Astrocyte of the hippocampus (primary cell): ENCODE results near the gene PYCR2.
A peak's percentile ranks its signal among the peaks of the same experiment; 100 is the strongest.
"Not testable (repeated sequence)": the region's sequence is repeated elsewhere in the genome, so short reads cannot be mapped to it uniquely, and the experiment has no call there.

Source experiments
- DNase-seq: peaks from one replicate; pipeline ENCODE4 v3.0.0; 2011; ENCODE audit warnings: low read depth, low spot score

Gene PYCR2

DNA sequence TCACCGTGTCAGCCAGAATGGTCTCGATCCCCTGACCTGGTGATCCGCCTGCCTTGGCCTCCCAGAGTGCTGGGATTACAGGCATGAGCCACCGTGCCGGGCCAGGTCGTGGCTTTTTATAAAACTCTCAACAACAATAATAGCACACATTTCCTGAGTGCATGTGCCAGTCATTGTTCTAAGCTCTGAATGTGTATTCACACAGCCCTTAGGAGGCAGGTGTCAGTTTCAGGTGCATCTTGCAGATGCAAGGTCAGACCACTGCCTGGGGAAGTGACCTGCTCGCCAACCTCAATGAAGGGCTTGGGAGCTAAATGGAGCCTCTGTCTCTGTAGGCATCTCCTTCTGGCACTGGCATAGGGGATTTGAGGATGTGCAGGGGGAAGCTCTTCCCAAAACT lies 18.5 kb upstream of the PYCR2 start:
- no peak for DNase-seq

DNA sequence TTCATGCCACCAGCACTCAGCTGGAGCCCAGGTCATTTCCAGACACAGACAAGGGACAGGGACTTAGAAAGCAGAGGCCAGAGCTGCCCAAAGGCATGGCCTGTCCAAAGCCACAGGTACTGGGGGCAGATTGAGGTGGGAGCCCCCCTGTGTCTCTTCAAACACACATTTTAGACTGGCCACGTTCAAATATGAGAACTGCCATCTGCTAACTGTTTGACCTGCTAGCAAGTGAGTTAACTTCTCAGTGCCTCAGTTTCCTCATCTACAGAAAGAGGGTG lies 17.8 kb upstream of the PYCR2 start:
- no peak for DNase-seq

DNA sequence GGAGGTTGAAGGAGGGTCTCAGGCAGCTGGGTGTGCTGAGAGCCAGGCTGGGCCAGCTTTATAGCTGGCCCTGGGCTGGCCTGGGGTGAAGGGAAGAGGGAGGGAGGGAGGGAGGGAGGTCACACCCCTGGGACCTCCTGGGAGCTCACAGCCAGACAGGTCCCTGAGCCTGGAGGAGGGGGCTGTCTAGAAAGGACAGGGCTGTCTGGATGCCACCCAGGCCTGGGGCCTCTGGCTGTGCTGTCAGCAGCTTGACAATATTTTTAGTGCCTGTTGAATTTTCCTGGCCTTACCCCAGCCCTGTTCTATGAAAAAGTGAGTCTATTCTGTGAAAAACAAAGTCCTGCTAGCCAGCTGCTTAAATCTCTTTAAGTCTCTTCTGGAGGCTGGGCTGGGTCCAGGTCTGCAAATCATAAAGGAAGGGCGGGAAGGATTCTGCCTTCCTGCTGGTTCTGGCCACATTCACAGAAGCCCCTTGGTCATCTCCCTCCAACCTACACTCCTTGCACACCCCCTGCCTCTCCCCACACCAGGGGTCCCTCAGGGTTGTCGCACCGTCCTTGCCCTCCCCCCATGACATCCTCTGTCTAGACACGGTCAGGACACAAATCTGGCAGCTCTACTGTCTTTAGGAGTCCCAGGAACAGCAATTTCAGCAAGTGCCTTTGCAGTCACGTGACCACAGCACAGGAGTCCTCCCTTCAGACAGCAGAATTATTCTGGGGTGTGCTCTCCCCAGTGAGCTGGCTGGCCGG lies 17.3 kb upstream of the PYCR2 start, which contains the start of gene LEFTY2:
LEFTY2 (minus strand) TSS at position 34 of the 755 bp plus-strand sequence. CDS start 80 bp downstream, outside the sequence.
- DNase-seq: no peak

DNA sequence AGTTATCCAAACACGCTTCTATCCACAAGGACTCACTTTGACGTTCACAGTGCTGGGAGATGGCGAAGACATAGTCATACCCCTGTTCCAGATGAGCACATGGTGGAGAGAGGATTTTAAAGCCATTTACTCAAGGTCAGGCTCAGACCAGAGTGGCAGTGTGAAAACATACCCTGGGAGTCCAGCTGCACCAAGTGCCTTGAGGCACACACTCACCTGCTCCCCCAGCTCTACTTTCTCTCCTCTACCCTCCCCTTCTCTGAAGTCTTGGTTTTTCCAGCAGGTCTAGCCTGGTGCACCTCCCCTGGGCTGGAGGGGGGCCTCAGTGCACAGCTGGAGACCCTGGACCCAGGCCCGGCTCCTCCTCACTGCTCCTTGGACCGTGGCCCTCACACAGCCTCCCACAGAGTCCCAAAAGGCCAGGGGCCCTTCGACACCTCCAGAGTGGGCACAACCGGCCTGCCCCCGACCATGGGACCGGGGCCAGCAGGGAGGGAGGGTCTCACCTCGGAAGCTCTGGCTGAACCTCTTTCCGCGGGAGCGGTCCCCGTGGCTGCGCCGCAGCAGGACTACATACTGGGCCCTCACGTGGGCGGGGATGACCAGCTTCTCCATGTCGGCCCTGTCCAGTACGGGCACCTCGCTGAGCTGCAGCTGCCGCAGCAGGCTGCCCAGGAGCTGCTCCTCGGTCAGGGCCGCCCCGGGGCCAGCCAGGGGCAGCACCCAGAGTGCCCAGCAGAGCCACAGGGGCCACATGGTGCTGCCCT lies 16.5 kb upstream of the PYCR2 start:
- DNase-seq: no peak

DNA sequence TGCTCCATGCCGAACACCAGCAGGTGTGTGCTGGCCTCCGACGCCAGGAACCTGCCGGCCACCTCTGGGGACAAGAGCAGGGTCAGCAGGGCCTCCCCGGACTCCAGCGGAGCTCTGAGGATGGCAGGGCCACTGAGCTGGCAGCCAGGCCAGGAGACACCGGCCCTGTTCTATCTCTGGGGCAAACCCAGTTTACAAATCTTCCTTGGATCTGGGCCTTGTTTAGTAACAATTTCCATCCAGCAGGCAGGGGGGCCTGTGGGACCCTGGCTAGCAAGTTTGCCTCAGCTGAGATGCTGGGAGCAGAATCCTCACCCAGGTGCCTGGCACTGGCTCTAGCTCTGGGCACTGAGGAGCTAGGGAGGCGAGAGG lies 15.9 kb upstream of the PYCR2 start:
- DNase-seq: not testable (repeated sequence)

DNA sequence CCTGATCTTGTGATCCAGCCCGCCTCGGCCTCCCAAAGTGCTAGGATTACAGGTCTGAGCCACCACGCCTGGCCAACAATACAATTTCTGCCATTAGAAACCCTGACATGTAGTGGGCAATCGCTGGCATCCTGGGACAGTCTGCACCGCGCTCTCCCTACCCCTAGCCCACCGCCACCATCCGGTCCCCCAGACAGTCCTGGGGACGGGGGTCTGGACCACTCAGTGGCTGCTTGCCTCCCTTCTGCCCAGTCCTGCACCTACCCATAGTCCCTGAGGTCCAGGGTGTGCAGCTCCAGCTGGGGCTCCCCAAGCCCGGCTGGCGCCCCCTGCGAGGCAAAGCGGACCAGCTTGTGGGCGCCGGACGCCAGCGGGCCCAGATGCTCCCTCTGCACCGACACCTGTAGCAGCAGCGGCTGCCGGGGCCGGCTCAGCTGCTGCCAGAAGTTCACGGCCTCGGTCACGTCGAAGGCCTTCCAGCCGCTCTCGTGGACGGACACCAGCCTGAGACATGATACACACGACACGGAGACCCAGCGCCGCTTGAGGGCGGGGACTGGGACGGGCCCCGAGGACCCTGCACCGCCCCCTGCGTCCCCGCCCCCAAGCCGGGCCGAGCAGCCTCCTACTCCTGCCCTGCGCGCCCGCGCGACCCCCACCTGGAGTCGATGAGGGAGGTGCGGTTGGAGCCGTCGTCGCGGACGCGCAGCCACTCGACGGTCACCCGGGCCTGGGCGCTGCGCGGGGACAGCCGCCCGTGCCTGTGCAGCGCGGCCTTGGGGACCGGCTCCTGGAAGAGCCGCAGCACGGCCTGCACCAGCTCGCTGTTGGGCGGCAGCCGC lies 15.3 kb upstream of the PYCR2 start:
- DNase-seq: not testable (repeated sequence)

DNA sequence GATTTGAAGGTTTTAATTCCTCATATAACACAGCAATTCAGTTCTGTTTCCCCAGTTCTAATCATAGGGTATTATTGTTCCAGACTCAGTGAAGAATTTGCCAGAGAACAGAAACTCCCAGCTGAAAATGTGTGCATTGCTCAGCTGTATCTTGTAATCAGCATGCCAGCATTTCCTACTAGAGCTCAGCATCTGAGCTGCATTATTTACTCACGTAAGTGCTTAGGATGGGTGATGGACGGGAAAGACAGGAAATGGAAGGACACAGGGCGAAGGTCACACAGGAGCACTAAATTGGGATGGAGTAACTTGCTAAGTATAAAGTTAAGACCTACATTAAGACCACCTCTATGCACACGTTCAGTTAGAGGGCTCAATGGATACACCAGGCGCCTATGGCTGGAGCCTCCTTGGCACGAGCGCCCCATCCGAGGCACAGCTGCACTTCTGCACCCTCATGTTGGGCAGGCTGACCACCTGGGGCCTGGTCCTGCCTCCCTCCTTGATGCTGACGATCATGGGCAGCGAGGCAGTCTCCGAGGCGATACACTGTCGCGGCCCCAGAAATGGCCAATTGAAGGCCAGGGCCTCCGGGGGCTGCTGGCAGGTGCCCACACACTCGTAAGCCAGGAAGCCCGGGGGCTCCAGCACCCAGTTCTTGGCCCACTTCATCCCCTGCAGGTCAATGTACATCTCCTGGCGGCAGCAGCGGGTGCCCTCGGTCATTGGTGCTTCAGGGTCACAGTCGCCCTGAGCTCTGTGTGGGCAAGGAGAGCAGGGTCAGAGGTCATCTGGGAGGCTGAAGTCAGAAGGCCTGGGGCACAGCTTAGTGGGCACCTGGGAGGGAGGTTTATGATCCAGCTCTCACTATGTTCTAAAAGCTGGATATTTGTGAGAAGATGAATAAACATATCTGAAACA lies 13.3 kb upstream of the PYCR2 start:
- DNase-seq: no peak

DNA sequence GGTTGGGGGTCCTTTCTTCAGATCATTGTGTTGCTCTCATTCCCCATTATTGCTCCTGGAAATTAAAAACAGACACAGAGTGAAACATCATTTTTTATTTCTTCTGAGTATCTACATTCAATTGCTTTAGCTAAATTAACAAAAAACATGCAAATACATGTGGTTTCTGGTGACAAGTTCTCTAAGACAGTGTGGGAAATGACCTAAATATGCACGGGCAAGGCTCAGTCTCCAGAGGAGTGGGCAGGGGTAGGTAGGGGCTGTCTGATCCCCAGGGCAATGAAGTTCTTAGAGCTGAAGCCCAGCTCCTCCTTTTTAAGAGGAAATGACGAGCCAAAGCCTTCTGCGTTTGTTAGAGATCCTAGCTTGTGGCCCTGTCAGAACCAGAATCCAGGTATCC lies 12.5 kb upstream of the PYCR2 start:
- no peak for DNase-seq

DNA sequence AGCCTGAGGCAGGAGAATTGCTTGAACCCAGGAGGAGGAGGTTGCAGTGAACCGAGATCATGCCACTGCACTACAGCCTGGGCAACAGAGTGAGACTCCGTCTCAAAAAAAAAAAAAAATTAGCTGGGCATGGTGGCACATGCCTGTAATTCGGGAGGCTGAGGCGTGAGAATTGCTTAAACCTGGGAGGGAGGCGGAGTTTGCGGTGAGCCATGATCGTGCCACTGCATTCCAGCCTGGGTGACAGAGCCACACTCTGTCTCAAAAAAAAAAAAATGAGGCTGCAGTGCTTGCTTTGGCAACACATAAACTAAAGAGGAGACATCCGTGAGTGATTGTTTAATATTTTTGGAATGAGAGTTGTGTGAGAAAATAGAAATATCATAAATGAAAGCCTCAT lies 12.0 kb upstream of the PYCR2 start:
- DNase-seq: not testable (repeated sequence)

DNA sequence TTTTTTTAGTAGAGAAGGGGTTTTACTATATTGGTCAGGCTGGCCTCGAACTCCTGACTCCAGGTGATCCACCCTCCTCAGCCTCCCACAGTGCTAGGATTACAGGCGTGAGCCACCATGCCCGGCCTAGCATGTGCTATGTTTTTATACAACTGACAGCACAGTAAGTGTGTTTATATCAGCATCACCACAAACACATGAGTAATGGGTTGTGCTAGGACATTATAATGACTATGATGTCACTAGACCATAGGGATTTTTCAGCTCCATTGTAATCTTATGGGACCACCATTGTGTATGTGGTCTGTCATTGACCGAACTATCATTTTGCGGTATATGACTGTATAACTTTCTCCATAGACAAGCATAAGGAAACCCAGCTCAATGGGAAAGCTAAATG lies 10.7 kb upstream of the PYCR2 start:
- DNase-seq: no peak

DNA sequence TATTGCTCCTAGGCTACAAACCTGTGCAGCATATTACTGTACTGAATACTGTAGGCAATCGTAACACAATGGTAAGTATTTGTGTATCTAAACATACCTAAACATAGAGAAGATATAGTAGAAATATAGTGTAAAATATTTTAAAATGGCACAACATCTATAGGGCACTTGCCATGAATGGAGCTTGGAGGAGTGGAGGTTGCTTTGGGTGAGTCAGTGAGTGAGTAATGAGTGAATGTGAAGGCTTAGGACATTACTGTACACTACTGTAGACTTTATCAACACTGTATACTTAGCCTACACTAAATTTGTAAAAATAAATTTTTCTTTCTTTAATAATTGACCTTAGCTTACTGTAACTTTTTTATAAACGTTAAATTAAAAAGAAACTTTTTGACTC lies 9.0 kb upstream of the PYCR2 start:
- DNase-seq: peak; percentile 34

DNA sequence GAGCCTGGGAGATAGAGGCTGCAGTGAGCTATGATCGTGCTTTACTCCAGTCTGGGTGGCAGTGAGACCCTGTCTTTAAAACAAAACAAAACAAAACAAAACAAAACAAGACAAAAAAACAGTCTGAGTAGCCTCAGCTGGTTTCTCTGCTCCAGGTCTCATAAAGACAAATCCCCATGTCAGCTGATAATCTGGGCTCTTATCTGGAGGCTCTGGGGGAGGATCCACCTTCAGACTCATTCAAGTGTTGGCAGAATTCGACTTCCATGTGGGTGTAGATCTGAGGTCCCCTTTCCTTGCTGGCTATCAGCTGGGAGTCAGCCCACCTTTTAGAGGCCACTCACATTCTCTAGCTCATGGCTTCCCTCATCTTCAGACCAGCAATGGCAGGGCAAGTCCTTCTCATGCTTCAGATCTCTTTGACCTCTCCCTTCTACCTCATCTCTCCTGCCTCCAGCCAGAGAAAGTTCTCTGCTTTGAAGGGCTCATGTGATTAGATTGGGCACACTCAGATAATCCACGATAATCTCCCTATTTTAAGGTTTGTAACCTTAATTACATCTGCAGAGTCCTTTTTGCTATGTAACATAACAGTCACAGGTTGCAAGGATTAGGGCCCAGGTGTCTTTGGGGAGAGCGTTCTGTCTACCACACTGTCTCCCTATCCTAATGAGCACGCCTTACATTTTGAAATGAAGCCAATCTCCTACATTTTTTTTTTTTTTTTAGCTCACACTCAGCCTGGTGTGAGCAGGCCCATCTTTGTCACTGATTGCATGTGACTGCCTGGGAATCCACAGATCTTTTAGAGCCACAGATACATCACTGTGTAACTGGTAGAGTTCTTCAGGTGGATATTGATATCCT lies 7.5 kb upstream of the PYCR2 start:
- DNase-seq: no peak

DNA sequence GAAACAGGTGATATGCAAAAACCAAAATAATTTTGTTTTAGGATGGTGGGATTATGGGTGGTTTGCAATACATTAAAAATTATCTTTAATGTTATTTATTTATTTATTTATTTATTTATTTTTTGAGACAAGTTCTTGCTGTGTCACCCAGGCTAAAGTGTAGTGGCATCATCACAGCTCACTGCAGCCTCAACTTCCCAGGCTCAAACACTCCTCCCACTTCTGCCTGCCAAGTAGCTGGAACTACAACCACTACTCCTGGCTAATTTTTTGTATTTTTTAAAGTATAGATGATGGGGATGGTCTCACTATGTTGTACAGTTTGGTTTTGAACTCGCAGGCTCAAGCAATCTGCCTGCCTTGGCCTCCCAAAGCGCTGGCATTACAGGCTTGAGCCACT lies 6.5 kb upstream of the PYCR2 start:
- no peak for DNase-seq

DNA sequence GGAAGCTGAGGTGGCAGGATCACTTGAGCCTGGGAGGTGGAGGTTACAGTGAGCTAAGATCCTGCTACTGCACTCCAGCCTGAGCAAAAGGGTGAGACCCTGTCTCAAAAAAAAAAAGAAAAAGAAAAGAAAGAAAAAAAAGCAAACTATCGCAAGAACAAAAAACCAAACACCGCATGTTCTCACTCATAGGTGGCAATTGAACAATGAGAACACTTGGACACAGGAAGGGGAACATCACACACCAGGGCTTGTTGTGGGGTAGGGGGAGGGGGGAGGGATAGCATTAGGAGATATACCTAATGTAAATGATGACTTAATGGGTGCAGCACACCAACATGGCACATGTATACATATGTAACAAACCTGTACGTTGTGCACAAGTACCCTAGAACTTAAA lies 5.4 kb upstream of the PYCR2 start:
- DNase-seq: not testable (repeated sequence)

DNA sequence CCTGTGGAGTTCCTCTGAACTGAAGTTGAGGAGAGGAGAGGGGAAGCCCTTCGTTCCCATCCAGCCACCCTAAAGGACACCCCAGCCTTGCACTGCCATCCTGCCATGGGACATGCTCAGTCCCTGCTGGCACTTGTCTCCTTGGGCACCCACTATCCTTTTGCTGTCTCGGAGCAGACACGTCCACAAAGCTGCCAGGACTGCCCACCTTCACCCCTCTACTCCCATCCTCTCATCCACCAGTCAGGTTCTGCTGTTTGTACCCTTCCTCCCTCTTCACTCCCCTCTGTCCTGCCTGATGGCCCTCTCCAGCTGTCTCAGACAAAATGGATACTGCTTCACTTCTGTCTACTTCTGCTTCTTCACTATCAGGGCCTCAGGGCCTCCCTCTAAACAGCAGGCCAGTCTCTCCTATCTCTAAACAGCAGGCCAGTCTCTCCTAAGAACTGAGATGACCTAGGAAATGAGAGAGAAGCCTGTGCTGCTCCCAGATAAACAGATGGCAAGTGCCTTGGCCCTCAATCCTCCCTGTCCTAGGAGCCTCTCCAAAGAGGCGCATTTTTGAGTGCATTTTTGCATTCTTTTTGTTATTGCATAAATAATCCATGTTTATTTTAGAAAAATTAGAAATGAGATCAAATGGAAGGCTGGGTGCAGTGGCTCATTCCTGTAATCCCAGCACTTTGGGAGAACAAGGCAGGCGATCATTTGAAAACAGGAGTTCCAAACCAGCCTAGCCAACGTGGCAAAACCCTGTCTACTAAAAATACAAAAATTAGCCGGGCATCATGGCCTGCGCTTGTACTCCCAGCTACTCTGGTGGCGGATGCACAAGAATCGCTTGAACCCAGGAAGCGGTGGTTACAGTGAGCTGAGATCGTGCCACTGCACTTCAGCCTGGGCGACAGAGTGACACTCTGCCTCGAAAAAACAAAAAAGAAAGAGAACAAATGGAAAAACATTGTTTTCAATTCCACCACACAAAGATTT lies 4.4 kb upstream of the PYCR2 start:
- no peak for DNase-seq

DNA sequence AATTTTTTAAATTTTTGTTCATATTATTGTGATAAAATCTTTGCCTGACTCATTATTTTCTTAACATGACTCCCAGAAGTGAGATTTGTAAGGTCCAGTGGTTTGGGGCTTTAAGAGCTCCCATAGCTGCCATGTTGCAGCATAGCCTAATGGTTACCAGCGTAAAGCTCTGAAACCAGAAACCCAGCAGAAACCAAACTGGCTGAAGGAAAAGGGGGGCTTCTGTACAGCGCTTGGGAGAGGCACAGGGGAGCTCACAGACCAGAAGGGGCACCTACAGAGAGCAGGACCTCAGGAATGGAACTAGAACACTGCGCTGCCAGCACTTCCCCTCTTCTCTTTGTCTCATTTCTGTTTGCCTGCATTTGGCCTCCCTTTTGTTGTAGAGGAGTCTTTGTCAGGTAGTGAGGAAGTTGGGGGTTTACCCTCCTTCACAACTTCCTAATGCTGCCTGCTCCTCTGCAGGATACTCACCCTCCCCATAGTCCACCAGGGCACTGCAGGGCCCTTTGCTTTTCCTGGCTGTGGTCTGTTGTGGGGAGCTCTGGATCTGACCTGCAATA lies 2.6 kb upstream of the PYCR2 start:
- DNase-seq: no peak

DNA sequence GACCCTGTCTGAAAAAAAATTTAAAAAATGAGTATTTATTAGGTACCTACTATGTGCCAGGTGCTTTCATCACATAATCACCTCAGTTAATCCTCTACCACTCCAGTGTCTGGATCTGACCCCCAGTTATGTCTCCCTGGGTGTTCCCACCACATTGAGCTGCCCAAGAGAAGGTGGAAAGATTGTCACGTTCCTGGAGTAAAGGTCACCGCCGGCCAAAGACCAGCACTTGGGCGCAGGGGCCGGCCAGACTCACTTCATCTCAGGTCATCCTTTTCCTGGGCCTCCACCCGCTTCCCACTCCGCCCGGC lies 714 bp downstream of the PYCR2 start:
- DNase-seq: no peak

DNA sequence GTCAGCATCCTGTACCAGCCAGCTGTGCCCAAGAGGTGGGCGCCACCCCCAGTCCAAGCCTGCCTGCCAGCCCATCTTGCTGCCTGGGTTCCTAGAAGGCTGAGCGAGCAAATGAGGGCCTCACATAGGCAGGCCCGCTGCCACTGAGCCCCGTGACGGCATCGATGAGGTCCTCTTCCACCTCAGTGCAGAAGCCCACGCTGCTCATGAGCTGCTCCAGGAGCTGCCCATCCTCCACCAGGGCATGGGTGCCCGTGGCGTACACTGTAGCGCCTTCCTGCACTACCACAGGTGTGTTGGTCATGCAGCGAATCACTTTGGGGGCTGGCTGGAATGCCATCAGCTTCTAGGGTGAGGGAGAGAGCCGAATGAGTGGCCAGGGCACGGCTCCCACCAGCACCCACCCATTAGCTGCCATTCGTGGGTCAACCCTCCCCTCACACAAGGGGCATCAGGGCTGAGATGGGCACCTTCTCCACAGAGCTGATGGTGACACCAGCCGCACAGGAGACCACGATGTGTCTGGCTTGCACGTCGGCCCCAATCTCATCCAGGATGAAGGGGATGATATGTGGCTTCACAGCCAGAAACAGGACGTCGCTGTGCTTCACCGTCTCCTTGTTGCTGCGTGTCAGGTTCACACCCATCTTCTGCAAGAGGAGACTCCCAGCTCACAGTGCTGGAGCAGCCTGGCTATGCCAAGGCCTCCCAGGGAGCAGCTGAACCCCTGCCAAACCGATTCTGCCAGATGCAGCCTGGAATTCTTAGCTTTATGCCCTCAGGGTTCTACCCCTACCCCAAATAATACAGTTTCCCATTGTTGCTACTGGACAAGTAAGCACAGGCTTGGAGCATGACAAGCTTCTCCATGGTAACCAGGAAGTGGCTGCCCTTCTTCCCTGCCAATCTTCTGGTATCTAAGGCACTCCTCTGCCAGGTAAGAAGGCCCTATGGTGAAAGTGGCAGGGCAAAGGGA lies 2.0 kb downstream of the PYCR2 start:
- peak; percentile 52 for DNase-seq
